Testis (tissue), 3 donors: ENCODE results near the gene OTUD3. TPM values are rescaled to one million over a fixed set of nuclear protein-coding genes. Genes with fewer than 3 reads are reported as not detected.
A peak's percentile ranks its signal among the peaks of the same experiment; 100 is the strongest.

Source experiments
- DNase-seq: peaks from one replicate; pipeline ENCODE4 v3.0.0-alpha.2; 2019
- H3K27ac ChIP-seq, 2 donors: fragments of 200-600 bp; sonication (generic); one replicate each; pipeline ENCODE4 v1.5.1; 2019
- H3K27me3 ChIP-seq: fragments of 200-600 bp; sonication (generic); one replicate; pipeline ENCODE4 v1.5.1; 2019
- H3K36me3 ChIP-seq: fragments of 200-600 bp; sonication (generic); one replicate; pipeline ENCODE4 v1.5.1; 2017; ENCODE audit warnings: low read depth; ENCODE audit errors: missing control alignments
- H3K4me1 ChIP-seq: fragments of 200-600 bp; sonication (generic); one replicate; pipeline ENCODE4 v1.5.1; 2019
- H3K4me3 ChIP-seq, 2 donors: fragments of 200-600 bp; sonication (generic); one replicate each; pipeline ENCODE4 v1.5.1; 2017 to 2019
- H3K9me3 ChIP-seq: fragments of 200-600 bp; sonication (generic); one replicate; pipeline ENCODE4 v1.5.1; 2017
- POLR2A ChIP-seq: fragments of 450-650 bp; IDR thresholded peaks from one replicate; pipeline ENCODE4 v1.6.1; 2017; ENCODE audit warnings: antibody characterized with exemption, mild to moderate bottlenecking, moderate library complexity
- WGBS, 2 donors: methylation state at CpG; one replicate each; pipeline ENCODE4 v1.1.5; 2018; 5-methylcytosine and 5-hydroxymethylcytosine counted together
- intact Hi-C: fragments of 100-400 bp; cut with DNase I; formaldehyde crosslinking; loops from one replicate; pipeline ENCODE4 v1.15.1; 2023; ENCODE audit warnings: low total_unique reads
- polyA plus RNA-seq: library from polyadenylated mRNA; stranded (reverse); fragments of 350-450 nt; fragmentation: Illumina TruSeq; extraction: RNeasy Lipid Tissue Mini Kit (QIAGEN cat#74804); gene quantifications from one replicate; pipeline ENCODE4 v1.2.3, GENCODE V29; 2014; ENCODE audit warnings: low read depth, low replicate concordance; ENCODE audit not compliant: insufficient read depth
- total RNA-seq, 2 donors: library from RNA; depleted of rRNA; stranded (reverse); fragments of >200 nt; gene quantifications; one replicate each; pipeline ENCODE4 v1.2.3, GENCODE V29; 2016
- TF ChIP-seq, protein P1 (sequence below), 3 experiments: fragments of 450-650 bp in 2 of 3; fragments of 200-600 bp in 1 of 3; sonication (generic) in 1 of 3; IDR thresholded peaks; one replicate each; pipeline ENCODE4 v1.5.1; 2016 to 2019; ENCODE audit warnings: antibody characterized with exemption in 3 of 3, mild to moderate bottlenecking in 2 of 3, moderate library complexity in 1 of 3

The OTUD3 gene
- total and polyA plus RNA-seq, 3 donors from 2014 or later, result 22.8 to 37.6 (median 29.7) TPM

GRCh38 chr1:19888112-19888511, 5.9 kb downstream of the OTUD3 start:
- 95 to 100% methylated on average over 1 of the region's 1 CpG for WGBS, 2 donors
- Histone ChIP-seq H3K27ac (no peak overlapping the region), H3K9me3 (no peaks in the 10 kb centered on the region), H3K4me1 (peaks cover 14% of the 10 kb centered on the region), H3K36me3 (no peaks in the 10 kb centered on the region), H3K27me3 (no peaks in the 10 kb centered on the region), H3K4me3 (no peak overlapping the region)
- intact Hi-C loops, result no loop called here
- no peak for DNase-seq
- TF ChIP-seq, protein P1, sequence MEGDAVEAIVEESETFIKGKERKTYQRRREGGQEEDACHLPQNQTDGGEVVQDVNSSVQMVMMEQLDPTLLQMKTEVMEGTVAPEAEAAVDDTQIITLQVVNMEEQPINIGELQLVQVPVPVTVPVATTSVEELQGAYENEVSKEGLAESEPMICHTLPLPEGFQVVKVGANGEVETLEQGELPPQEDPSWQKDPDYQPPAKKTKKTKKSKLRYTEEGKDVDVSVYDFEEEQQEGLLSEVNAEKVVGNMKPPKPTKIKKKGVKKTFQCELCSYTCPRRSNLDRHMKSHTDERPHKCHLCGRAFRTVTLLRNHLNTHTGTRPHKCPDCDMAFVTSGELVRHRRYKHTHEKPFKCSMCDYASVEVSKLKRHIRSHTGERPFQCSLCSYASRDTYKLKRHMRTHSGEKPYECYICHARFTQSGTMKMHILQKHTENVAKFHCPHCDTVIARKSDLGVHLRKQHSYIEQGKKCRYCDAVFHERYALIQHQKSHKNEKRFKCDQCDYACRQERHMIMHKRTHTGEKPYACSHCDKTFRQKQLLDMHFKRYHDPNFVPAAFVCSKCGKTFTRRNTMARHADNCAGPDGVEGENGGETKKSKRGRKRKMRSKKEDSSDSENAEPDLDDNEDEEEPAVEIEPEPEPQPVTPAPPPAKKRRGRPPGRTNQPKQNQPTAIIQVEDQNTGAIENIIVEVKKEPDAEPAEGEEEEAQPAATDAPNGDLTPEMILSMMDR (IDR thresholded peaks at IDR 0.05), result no peak
- no peak for TF ChIP-seq POLR2A

- H3K27me3 ChIP-seq, result no peaks in the 10 kb centered on the region
- no peaks in the 10 kb centered on the region for H3K36me3 ChIP-seq
- intact Hi-C loops, result no loop called here
- no peak overlapping the region for H3K4me3 ChIP-seq
- DNase-seq, result no peak
- TF ChIP-seq POLR2A, result no peak
- TF ChIP-seq, protein P1 (IDR thresholded peaks at IDR 0.05), result no peak
- H3K27ac ChIP-seq, result peak overlapping the region; percentile 11 to 48
- no peaks in the 10 kb centered on the region for H3K9me3 ChIP-seq
- H3K4me1 ChIP-seq, result peaks cover 4% of the 10 kb centered on the region
These were observed 7.5 kb downstream of the OTUD3 start for GRCh38 chr1:19889656-19890055.

DNA sequence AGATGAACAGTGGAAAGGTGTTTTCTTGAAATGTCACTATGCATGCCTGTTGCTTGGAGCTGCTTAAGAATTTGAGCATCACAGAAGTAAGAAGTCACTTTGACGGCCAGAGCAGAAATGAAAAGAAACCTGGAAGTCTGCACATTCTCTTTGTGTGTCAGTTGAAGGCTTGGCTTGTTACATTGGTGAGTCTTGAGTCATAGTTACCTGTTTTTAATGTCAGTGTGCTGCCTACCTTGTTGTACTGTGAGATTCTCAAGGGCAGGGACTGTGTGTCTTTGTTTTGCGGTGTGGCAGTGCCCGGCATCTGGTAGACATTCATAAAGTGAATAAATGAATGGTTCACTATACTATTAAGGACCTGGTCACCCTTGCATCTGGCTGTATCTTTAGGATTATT, 9.9 kb downstream of the OTUD3 start:
- 87 to 92% methylated on average over 3 of the region's 3 CpGs for WGBS, 2 donors
- Histone ChIP-seq H3K4me3 (no peak overlapping the region), H3K36me3 (no peaks in the 10 kb centered on the region), H3K4me1 (peaks cover 4% of the 10 kb centered on the region), H3K27ac (peak overlapping the region in 1 of 2 donors; percentile 13), H3K27me3 (no peaks in the 10 kb centered on the region), H3K9me3 (no peaks in the 10 kb centered on the region)
- DNase-seq, result no peak
- TF ChIP-seq, protein P1 (IDR thresholded peaks at IDR 0.05), result no peak
- TF ChIP-seq POLR2A, result no peak
- intact Hi-C loops, result no loop called here

GRCh38 chr1:19892628-19893168, 10.5 kb downstream of the OTUD3 start:
- 81 to 83% methylated on average over 6 of the region's 6 CpGs for WGBS, 2 donors
- intact Hi-C loops, result no loop called here
- Histone ChIP-seq H3K27me3 (no peaks in the 10 kb centered on the region), H3K36me3 (no peaks in the 10 kb centered on the region), H3K9me3 (no peaks in the 10 kb centered on the region), H3K4me3 (no peak overlapping the region), H3K4me1 (peaks cover 4% of the 10 kb centered on the region), H3K27ac (peak overlapping the region in 1 of 2 donors; percentile 13)
- DNase-seq, result no peak
- no peak for TF ChIP-seq POLR2A
- TF ChIP-seq, protein P1 (IDR thresholded peaks at IDR 0.05), result no peak

DNA sequence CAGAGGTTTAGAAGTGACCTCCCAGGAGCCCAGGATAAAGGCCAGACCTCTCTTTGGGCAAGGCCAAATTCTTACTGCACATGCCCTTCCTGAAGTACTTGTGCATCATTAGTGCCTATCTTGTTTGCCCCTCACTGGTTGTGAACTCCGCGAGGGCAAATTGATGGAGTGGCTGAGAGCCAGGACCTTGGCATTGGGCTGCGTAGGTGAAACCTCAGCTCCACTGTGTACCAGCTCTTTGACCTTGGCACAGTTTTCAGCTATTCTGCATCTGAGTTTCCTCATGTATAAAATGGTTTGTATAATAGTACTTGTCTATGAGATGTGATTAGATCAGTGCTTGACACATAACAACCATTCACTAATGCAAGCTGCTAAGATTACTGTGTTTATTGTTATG, 11.5 kb downstream of the OTUD3 start:
- no peak for TF ChIP-seq POLR2A
- TF ChIP-seq, protein P1 (IDR thresholded peaks at IDR 0.05), result no peak
- Histone ChIP-seq H3K9me3 (no peaks in the 10 kb centered on the region), H3K36me3 (no peaks in the 10 kb centered on the region), H3K27me3 (no peaks in the 10 kb centered on the region), H3K27ac (no peak overlapping the region), H3K4me1 (peaks cover 4% of the 10 kb centered on the region), H3K4me3 (no peak overlapping the region)
- peak; percentile 45 for DNase-seq
- intact Hi-C loops, result no loop called here
- 63 to 65% methylated on average over 3 of the region's 3 CpGs for whole genome bisulfite sequencing, 2 donors
